WERI-Rb-1 (cell line): ENCODE data around the gene HOXD11.

Source experiments
- DNase-seq: peaks from one replicate; pipeline ENCODE4 v3.0.0-alpha.2; 2020
- H3K27ac ChIP-seq: fragments of 250-450 bp; sonication (Bioruptor Pico); 2 replicates; pipeline ENCODE4 v1.5.1; 2020; ENCODE audit warnings: mild to moderate bottlenecking, moderate library complexity
- H3K27me3 ChIP-seq: fragments of 250-450 bp; sonication (Bioruptor Pico); 2 replicates; pipeline ENCODE4 v1.5.1; 2021; ENCODE audit warnings: mild to moderate bottlenecking, low read depth, moderate library complexity; ENCODE audit not compliant: insufficient read depth, severe bottlenecking
- H3K36me3 ChIP-seq: fragments of 250-450 bp; sonication (Bioruptor Pico); 2 replicates; pipeline ENCODE4 v1.5.1; 2020; ENCODE audit warnings: mild to moderate bottlenecking, moderate library complexity
- H3K4me3 ChIP-seq: 2 replicates; pipeline ENCODE4 v1.5.1; 2011; ENCODE audit warnings: low read depth, mild to moderate bottlenecking, control low read depth, low read length
- H3K9me3 ChIP-seq: fragments of 250-450 bp; sonication (Bioruptor Pico); 2 replicates; pipeline ENCODE4 v1.5.1; 2021; ENCODE audit warnings: mild to moderate bottlenecking, moderate library complexity; ENCODE audit not compliant: severe bottlenecking
- CTCF ChIP-seq: IDR thresholded peaks from 2 replicates; pipeline ENCODE4 v1.5.1; 2011; ENCODE audit warnings: low read depth, mild to moderate bottlenecking, control low read depth, inconsistent platforms, low read length

The HOXD11 gene

GRCh38 chr2:176137906-176138305 lies 30.8 kb downstream of the HOXD11 start:
- no peaks in the 10 kb centered on the region for H3K36me3 ChIP-seq
- no peak for DNase-seq
- peaks cover 98% of the 10 kb centered on the region for H3K27me3 ChIP-seq

GRCh38 chr2:176138526-176138922 lies 31.4 kb downstream of the HOXD11 start:
- no peak for TF ChIP-seq CTCF
- H3K27me3 ChIP-seq, result peaks cover 98% of the 10 kb centered on the region
- DNase-seq, result no peak
- no peaks in the 10 kb centered on the region for H3K9me3 ChIP-seq
- no peaks in the 10 kb centered on the region for H3K36me3 ChIP-seq
- H3K27ac ChIP-seq, result no peak overlapping the region
- no peak overlapping the region for H3K4me3 ChIP-seq

More at GRCh38 chr2:176137906-176138305, 30.8 kb downstream of the HOXD11 start:
- TF ChIP-seq CTCF, result no peak
- Histone ChIP-seq H3K27ac (no peak overlapping the region), H3K4me3 (no peak overlapping the region), H3K9me3 (no peaks in the 10 kb centered on the region)

GRCh38 chr2:176138923-176139660 lies 32.0 kb downstream of the HOXD11 start:
- DNase-seq, result no peak
- no peaks in the 10 kb centered on the region for H3K36me3 ChIP-seq
- no peak for TF ChIP-seq CTCF
- peaks cover 98% of the 10 kb centered on the region for H3K27me3 ChIP-seq
- no peak overlapping the region for H3K27ac ChIP-seq
- H3K4me3 ChIP-seq, result no peak overlapping the region
- no peaks in the 10 kb centered on the region for H3K9me3 ChIP-seq

- H3K27me3 ChIP-seq, result peaks cover 97% of the 10 kb centered on the region
Measured at GRCh38 chr2:176139661-176140512, 32.8 kb downstream of the HOXD11 start.

More at GRCh38 chr2:176139661-176140512, 32.8 kb downstream of the HOXD11 start:
- peak overlapping the region; percentile 51 for H3K4me3 ChIP-seq
- TF ChIP-seq CTCF, result no peak
- H3K9me3 ChIP-seq, result no peaks in the 10 kb centered on the region
- no peaks in the 10 kb centered on the region for H3K36me3 ChIP-seq
- H3K27ac ChIP-seq, result no peak overlapping the region
- no peak for DNase-seq
